ENCODE results near the gene DUSP10.

DNA sequence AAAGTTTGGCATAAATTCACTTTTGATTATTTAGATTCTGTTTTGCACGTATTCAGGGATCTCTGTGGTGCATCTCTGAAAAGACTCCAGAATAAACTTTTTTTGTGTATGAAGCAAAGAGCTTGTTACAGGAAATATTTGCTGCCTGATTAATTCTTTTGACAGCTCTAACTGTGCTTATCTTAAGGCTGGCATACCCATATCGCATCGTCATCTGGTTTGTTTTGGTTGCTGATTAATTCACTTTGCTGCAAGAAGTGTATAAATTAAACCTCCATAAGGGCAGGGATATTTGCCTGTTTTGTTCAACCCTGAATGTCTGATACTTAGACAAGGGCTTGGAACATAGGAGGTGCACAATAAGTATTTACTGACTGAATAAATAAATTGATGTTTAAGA, 17.5 kb upstream of the DUSP10 start:
- no peak for TF ChIP-seq CTCF (IDR thresholded peaks at IDR 0.05; ENCODE audit: poor library complexity, severe bottlenecking)
- no peak for TF ChIP-seq TAF1 (IDR thresholded peaks at IDR 0.05; ENCODE audit: low read depth)
- TF ChIP-seq POLR2AphosphoS5 (IDR thresholded peaks at IDR 0.05) = no peak
- no peak for TF ChIP-seq EZH2 (IDR thresholded peaks at IDR 0.05; ENCODE audit: borderline replicate concordance, insufficient read depth, low read length, poor library complexity, severe bottlenecking)
- no peak for TF ChIP-seq RAD21 (conservative IDR thresholded peaks at IDR 0.05)
- TF ChIP-seq EP300 (conservative IDR thresholded peaks at IDR 0.05; ENCODE audit: poor library complexity, severe bottlenecking) = no peak
- no peak for TF ChIP-seq MXI1 (conservative IDR thresholded peaks at IDR 0.05; ENCODE audit: poor library complexity, severe bottlenecking)
- no peak for TF ChIP-seq SMC3 (conservative IDR thresholded peaks at IDR 0.05; ENCODE audit: poor library complexity)
- TF ChIP-seq REST (IDR thresholded peaks at IDR 0.05; ENCODE audit: borderline replicate concordance) = no peak
